Measurements from ENCODE around the gene CST6.

The CST6 gene

GRCh38 chr11:66011239-66011784 is 496 bp upstream of the CST6 start:
- H3K27ac ChIP-seq = no peak overlapping the region
- TF ChIP-seq ZFX (IDR thresholded peaks at IDR 0.05) (no peak), CTCF (conservative IDR thresholded peaks at IDR 0.05) (no peak)

- no peak overlapping the region for H3K27ac ChIP-seq
Observed at GRCh38 chr11:66012371-66012945, 650 bp downstream of the CST6 start.

GRCh38 chr11:66012946-66013761 is 1.3 kb downstream of the CST6 start:
- TF ChIP-seq CTCF (conservative IDR thresholded peaks at IDR 0.05) (no peak), ZFX (IDR thresholded peaks at IDR 0.05) (no peak)

More at GRCh38 chr11:66012371-66012945, 650 bp downstream of the CST6 start:
- TF ChIP-seq ZFX (IDR thresholded peaks at IDR 0.05) (no peak), CTCF (conservative IDR thresholded peaks at IDR 0.05) (no peak)

GRCh38 chr11:66013762-66014100 is 1.9 kb downstream of the CST6 start:
- no peak for TF ChIP-seq CTCF (conservative IDR thresholded peaks at IDR 0.05)
- TF ChIP-seq ZFX (IDR thresholded peaks at IDR 0.05) = no peak
- no peak overlapping the region for H3K27ac ChIP-seq

More at GRCh38 chr11:66012946-66013761, 1.3 kb downstream of the CST6 start:
- no peak overlapping the region for H3K27ac ChIP-seq

- H3K27ac ChIP-seq = no peak overlapping the region
- TF ChIP-seq ZFX (IDR thresholded peaks at IDR 0.05) = no peak
- no peak for TF ChIP-seq CTCF (conservative IDR thresholded peaks at IDR 0.05)
Observed at GRCh38 chr11:66014804-66015453, 3.1 kb downstream of the CST6 start.

- no peak overlapping the region for H3K27ac ChIP-seq
- TF ChIP-seq ZFX (IDR thresholded peaks at IDR 0.05) = no peak
- no peak for TF ChIP-seq CTCF (conservative IDR thresholded peaks at IDR 0.05)
Observed at GRCh38 chr11:66015454-66015881, 3.7 kb downstream of the CST6 start.

All from C4-2B (cell line).